GM12801 (cell line): ENCODE data around the gene CHST10.

Source experiments
- TF ChIP-seq, protein P1 (sequence below): IDR thresholded peaks from one replicate; pipeline ENCODE4 v1.5.1; 2011; ENCODE audit warnings: control low read depth; ENCODE audit not compliant: insufficient read length; ENCODE audit errors: extremely low read depth

The CHST10 gene, protein sequence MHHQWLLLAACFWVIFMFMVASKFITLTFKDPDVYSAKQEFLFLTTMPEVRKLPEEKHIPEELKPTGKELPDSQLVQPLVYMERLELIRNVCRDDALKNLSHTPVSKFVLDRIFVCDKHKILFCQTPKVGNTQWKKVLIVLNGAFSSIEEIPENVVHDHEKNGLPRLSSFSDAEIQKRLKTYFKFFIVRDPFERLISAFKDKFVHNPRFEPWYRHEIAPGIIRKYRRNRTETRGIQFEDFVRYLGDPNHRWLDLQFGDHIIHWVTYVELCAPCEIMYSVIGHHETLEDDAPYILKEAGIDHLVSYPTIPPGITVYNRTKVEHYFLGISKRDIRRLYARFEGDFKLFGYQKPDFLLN

DNA sequence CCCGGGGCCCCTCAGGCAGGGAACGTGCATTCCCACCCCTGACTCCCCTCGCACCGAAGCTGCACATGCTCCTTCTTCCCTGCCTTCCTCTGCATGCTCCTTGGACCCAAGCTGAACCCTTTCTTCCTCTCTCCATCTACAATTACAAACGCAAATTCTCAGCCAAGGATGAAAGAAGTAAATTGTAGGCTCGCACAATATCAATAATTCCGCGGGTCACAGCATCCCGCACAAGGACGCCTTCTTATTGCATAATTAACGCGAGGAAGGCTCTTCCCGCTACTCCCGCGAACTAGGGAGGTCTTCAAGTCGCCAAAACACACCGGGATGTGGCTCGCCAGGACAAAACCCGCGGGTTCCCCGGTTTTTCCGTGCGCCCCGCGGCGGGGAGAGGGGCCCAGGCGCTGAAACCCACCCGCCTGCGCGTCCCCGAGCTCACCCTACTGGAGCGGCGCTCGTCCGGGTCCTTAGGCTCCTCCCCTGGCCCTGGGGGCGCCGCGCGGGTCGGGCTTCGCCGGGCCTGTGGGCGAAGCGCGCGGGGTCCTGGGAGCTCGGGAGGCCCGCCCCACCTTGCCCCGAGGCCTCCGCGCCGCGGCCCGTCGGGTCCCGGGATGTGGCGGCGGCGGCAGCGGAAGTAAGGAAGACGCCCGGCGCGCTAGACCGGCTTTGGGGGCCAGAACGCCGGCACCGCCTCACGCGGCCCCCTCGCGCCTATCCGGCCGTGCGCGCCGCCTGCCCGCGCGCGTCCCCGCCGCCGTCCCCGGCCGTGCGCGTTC lies at the start of gene CHST10:
Gene CHST10, minus strand, starts transcription at position 734 of the 776 bp plus-strand sequence. CDS start 10,993 bp downstream, outside the sequence.
- TF ChIP-seq, protein P1, sequence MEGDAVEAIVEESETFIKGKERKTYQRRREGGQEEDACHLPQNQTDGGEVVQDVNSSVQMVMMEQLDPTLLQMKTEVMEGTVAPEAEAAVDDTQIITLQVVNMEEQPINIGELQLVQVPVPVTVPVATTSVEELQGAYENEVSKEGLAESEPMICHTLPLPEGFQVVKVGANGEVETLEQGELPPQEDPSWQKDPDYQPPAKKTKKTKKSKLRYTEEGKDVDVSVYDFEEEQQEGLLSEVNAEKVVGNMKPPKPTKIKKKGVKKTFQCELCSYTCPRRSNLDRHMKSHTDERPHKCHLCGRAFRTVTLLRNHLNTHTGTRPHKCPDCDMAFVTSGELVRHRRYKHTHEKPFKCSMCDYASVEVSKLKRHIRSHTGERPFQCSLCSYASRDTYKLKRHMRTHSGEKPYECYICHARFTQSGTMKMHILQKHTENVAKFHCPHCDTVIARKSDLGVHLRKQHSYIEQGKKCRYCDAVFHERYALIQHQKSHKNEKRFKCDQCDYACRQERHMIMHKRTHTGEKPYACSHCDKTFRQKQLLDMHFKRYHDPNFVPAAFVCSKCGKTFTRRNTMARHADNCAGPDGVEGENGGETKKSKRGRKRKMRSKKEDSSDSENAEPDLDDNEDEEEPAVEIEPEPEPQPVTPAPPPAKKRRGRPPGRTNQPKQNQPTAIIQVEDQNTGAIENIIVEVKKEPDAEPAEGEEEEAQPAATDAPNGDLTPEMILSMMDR = no peak

DNA sequence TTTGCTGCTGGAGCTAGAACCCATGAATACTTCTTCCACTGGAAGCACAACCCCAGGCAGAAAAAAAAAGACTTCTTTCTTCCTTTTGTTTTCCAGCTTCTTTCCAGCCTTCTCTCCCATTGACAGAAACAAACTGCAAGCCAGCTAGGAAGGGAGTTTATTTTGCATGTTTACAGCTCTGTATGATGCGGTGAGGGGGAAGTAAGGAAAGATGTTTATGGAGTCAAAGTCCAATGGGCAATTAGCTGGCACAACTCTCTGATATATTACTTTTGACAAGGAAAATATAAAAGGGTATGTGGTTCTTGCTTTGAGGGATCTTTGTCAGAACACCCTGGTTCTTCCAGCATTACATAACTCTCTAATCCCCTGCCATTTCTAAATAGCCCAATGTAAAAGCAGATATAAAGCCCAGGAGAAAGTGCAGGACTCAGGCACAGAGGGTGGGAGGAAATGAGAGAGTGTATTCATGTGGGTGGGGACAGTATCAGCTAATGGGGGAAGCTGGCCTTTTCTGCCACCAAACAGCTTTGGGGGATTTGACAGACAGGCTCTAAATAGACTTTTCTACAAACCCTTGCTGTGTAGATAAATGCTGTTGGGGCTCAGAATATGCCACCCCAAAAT lies 43.5 kb upstream of the CHST10 start:
- TF ChIP-seq, protein P1 = no peak

DNA sequence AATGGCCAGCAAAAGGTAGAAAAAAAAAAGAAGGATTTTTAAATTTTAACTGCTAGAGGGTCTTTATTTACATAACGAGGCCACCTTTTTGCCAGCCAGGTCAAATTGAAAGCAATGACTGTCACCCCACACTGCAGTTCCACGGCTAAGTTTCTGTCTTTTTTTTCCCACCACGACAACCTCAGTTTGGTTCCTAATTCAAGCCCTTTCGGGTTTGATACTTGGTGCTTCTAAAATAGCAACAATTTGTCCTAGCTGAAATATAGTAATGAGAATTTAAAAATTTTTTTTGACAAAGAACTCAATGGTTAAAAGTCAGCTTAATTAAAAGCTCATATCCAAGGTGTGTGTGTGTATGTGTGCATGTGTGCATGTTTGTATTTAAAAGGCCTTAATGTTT lies 36.4 kb upstream of the CHST10 start:
- TF ChIP-seq, protein P1 = no peak

DNA sequence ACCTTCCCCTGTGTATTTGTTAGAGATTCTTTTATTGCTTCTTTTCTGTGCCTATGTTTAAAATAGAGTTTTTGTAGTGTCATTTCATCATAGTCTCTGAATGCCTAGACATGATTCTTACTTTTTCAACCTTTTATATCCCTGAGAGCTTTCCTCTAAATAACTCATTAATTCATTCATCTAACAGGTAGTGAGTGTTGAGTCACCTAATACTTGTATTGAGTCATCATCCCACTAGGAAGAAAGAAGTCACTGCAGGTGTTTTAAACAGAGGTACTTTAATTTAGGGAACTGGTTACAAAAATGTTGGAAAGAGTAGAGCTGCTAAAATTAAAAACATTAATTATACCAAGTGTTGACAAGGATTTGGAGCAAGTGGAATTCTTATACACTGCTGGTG lies 34.3 kb upstream of the CHST10 start:
- TF ChIP-seq, protein P1 = no peak

DNA sequence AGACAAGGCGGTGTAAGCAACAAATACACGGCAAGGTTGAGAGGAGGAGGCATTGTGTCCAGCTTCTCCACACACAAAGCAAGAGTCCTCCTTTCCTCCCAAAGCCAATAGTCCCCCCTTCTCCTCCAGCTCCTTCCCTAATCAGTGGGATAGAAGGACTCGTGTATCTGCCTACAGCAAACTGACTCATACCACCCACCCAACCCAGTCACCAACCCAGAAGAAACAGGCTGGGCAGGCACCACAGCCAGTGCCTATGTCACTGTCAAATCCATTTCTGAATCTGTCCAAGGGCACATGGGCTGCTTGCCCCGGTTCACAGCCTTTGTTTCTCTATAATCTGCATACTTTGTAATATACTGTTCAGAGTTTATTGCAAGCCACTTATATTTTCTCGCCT lies 33.6 kb upstream of the CHST10 start:
- TF ChIP-seq, protein P1 = no peak

DNA sequence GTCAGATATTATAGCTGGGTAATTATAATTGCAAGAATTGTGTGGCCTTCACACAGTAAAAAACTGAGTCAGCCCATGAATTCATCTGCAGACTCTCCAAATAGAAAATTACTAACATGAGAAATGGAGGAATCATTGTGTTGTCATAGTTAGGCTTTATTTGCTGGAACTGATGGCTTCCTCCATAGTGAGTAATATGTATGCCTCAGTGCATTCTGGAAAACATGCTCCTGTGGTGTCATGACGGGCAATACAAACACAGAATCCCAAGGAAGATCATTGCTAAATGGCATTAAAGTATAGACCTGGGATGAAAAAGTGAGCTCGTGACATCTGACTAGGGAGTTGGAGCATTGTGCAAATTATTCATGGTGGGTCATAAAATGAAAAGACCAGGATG lies 29.2 kb upstream of the CHST10 start:
- TF ChIP-seq, protein P1 = no peak

DNA sequence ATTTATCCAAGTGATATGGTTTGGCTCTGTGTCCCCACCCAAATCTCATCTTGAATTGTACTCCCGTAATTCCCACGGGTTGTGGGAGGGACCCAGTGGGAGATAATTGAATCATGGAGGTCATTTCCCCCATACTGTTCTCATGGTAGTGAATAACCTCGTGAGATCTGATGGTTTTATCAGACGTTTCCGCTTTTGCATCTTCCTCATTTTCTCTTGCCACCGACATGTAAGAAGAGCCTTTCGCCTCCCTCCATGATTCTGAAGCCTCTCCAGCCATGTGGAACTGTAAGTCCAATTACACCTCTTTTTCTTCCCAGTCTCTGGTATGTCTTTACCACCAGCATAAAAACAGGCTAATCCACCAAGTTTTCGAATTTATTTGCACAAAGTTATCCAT lies 20.3 kb upstream of the CHST10 start:
- TF ChIP-seq, protein P1 = no peak
